Mammary epithelial cell (primary cell): ENCODE results near the gene DISP3.

ENCODE experiments used
- CTCF ChIP-seq, 2 donors: IDR thresholded peaks in 1 of 2; conservative IDR thresholded peaks in 1 of 2; 2 replicates each; pipeline ENCODE4 v1.5.1; 2011 to 2012; ENCODE audit warnings: inconsistent platforms in 2 of 2, low read length in 2 of 2, mild to moderate bottlenecking in 2 of 2, control low read depth in 1 of 2, low read depth in 1 of 2; ENCODE audit not compliant: insufficient read depth in 1 of 2; ENCODE audit errors: extremely low read depth in 1 of 2
- EZH2 ChIP-seq: IDR thresholded peaks from 2 replicates; pipeline ENCODE4 v1.6.1; 2012; ENCODE audit warnings: low read length, inconsistent platforms, borderline replicate concordance

GRCh38 chr1:11485191-11485590, 6.2 kb downstream of the DISP3 start:
- TF ChIP-seq CTCF (conservative IDR thresholded peaks at IDR 0.05 in 1 of 2, IDR thresholded peaks at IDR 0.05 in 1 of 2; ENCODE audit: extremely low read depth in 1 of 2, insufficient read depth in 1 of 2, low read depth in 1 of 2, low read length in 2 of 2) (no peak), EZH2 (no peak)
